Activated CD4-positive, alpha-beta T cell treated with anti-CD3 and anti-CD28 coated beads, Interleukin-2, amount 10 ng/mL, durations not matched to agents 7 days and 5 days (primary cell): ENCODE results near the gene DNMT3A. TPM values are rescaled to one million over a fixed set of nuclear protein-coding genes. Genes with fewer than 3 reads are reported as not detected.

Source experiments
- CTCF ChIA-PET: fragments of 350-600 bp; sonication (Branson Sonifier 250); formaldehyde crosslinking; loops from one replicate; lab custom pipeline; 2021; ENCODE audit warnings: antibody characterized with exemption; lab: Charles Lee
- POLR2A ChIA-PET: fragments of 350-600 bp; sonication (Branson Sonifier 250); formaldehyde crosslinking; loops from one replicate; lab custom pipeline; 2021; ENCODE audit warnings: antibody characterized with exemption; lab: Charles Lee
- DNase-seq: peaks from one replicate; pipeline ENCODE4 v3.0.0-alpha.2; 2020
- H3K27ac Mint-ChIP-seq: one replicate; pipeline ENCODE4 v1.8.0; 2021; ENCODE audit warnings: mild to moderate bottlenecking, moderate library complexity, mixed read lengths
- H3K27me3 Mint-ChIP-seq: one replicate; pipeline ENCODE4 v1.8.0; 2021; ENCODE audit warnings: mixed read lengths
- H3K36me3 Mint-ChIP-seq: one replicate; pipeline ENCODE4 v1.8.0; 2021; ENCODE audit warnings: low read depth, mixed read lengths
- H3K4me1 Mint-ChIP-seq: one replicate; pipeline ENCODE4 v1.8.0; 2021; ENCODE audit warnings: mixed read lengths
- H3K4me3 Mint-ChIP-seq: one replicate; pipeline ENCODE4 v1.8.0; 2021; ENCODE audit warnings: mild to moderate bottlenecking, moderate library complexity, mixed read lengths
- H3K9me3 Mint-ChIP-seq: one replicate; pipeline ENCODE4 v1.8.0; 2021; ENCODE audit warnings: mixed read lengths
- total RNA-seq, 2 experiments: library from RNA; stranded (reverse); gene quantifications; one replicate each; pipeline ENCODE4 v1.2.3, GENCODE V29; 2021

DNMT3A gene
- 10 to 100 TPM; 55.9 to 62.3 TPM for total RNA-seq

DNA sequence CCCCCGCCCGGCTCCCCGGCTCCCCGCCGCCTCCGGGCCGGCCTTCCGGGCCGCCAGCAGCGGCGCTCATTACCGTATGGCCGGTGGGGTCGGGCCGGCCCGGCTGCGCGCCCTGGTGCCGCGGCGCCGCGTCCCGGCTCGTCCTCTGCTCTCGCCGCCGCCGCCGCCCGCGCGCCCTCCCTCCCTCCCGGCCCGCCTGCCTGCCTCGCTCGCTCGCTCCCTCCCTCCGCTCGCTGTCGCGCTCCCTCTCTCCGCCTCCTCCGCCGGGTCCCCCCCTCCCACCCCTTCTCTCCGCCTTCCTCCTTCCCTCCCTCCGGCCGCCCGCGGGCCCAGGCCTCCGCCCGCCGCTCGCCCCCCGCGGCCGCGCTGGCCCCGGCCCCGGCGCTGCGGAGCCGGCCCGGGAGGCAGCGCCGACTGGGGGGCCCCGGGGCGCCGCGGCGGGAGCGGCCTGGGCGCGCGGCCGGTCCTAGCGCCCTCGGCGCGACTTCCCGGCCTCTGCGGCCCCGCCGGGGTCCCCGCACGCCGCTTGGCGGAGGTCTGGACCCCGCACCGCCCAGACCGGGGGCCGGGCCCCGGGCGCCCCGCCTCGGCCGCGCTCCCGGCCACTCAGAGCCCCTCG lies at the start of gene DNMT3A:
Gene DNMT3A (minus strand): TSS at position 173 of the 619 bp plus-strand sequence. CDS start 27,941 bp downstream, outside the sequence.
- peak within 1 kb of the TSS; percentile 79 for H3K4me3 Mint-ChIP-seq
- peak within 1 kb of the TSS; percentile 87 for H3K27ac Mint-ChIP-seq
- CTCF ChIA-PET, result interaction anchor here (0.9 to 2.4 kb wide), 8 partner anchors 10 to 40 kb away, joined by 3 to 13 read pairs (median 6); no protein-coding TSS in a partner anchor

DNA sequence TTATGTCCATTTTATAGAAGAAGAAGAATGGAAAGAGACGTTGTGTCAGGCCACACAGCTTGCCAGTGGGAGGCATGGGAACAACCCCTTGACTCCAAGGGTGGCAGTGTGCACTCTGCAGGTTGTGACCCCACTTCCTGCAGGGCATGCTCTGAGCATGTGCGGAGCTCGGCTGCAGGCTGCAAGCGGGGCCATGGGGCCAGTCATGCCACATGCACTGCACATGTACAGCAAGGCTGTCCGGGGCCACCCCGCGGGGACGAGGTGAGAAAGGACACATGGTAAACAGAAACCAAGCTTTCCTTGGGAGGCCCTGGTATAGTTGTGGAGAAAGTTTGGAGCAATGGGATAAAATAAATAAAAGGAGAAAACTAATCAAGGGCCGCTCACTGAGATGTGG lies 47.4 kb upstream of the DNMT3A start:
- H3K4me1 Mint-ChIP-seq, result peaks cover 43% of the 10 kb centered on the region
- ChIA-PET CTCF (interaction anchor here (1.2 to 4.1 kb wide), 4 partner anchors 12 to 28 kb away, joined by 3 to 32 read pairs (median 4); no protein-coding TSS in a partner anchor), POLR2A (no interaction called here)
- H3K36me3 Mint-ChIP-seq, result peaks cover 30% of the 10 kb centered on the region
- no peak overlapping the region for H3K4me3 Mint-ChIP-seq
- no peaks in the 10 kb centered on the region for H3K27me3 Mint-ChIP-seq
- peak overlapping the region; percentile 92 for H3K27ac Mint-ChIP-seq
- H3K9me3 Mint-ChIP-seq, result peaks cover 4% of the 10 kb centered on the region
- no peak for DNase-seq

More for the DNA sequence above, at the start of gene DNMT3A:
- Mint-ChIP-seq H3K36me3 (no peaks in the 10 kb centered on the region), H3K9me3 (no peaks in the 10 kb centered on the region), H3K27me3 (no peaks in the 10 kb centered on the region), H3K4me1 (peaks cover 36% of the 10 kb centered on the region)
- peak; percentile 64 for DNase-seq
- POLR2A ChIA-PET, result interaction anchor here (0.7 kb wide), 1 partner anchor 47 kb away, joined by 4 read pairs; no protein-coding TSS in a partner anchor

DNA sequence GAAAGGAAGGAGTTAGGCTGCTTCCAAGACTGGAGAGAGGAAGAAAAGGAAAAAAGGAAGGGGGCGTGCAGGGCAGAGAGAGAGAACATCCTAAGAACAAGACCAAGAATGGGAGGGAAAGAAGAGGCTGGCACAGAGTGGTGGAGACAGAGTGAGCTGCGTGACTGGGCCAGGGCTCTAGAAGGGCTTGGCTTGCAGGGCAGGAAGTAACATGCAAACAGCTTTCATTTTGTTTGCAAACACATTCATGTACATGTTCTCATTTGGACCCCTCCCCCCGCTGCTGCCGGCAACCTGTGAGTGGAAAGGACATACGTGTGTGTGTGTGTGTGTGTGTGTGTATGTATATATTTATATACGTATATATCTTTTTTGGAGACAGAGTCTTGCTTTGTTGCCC lies 46.8 kb upstream of the DNMT3A start:
- Mint-ChIP-seq H3K27ac (peak overlapping the region; percentile 92), H3K4me3 (peak overlapping the region; percentile 55), H3K9me3 (peaks cover 4% of the 10 kb centered on the region), H3K4me1 (peaks cover 43% of the 10 kb centered on the region), H3K27me3 (no peaks in the 10 kb centered on the region), H3K36me3 (peaks cover 30% of the 10 kb centered on the region)
- peak; percentile 76 for DNase-seq
- ChIA-PET CTCF (interaction anchor here (0.5 to 4.1 kb wide), 5 partner anchors 12 to 168 kb away, joined by 3 to 32 read pairs (median 3); no protein-coding TSS in a partner anchor), POLR2A (no interaction called here)

DNA sequence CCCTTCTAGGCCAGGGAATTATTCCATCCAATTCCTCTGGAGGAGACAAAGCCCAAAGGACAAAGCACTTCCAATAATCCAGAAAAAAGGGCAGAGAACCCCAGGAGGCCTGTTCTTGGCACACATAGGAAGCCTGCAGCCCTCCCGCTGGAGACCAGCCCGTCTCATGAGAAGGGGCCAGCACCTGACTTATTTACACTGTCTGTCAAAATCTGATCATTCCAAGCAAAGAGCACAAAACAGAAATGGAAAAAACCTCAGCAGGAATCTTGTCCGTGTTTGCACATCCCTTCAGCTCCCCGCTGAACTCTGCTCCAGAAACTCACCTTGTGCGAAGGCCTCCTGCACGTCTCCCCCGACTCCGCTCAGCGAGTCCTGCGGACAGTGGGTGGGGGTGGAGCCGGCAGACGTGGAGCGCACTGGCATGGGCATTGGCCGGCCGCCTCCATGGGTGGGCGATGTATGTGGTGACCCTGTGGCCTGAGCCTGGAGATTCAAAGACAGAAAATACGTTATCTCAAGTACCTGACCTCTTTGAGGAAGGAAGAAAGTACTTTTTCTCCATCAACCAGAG lies 46.2 kb upstream of the DNMT3A start:
- no peak for DNase-seq
- POLR2A ChIA-PET, result no interaction called here
- no peaks in the 10 kb centered on the region for H3K27me3 Mint-ChIP-seq
- peaks cover 43% of the 10 kb centered on the region for H3K4me1 Mint-ChIP-seq
- H3K4me3 Mint-ChIP-seq, result peak overlapping the region; percentile 55
- peaks cover 30% of the 10 kb centered on the region for H3K36me3 Mint-ChIP-seq
- peaks cover 4% of the 10 kb centered on the region for H3K9me3 Mint-ChIP-seq
- H3K27ac Mint-ChIP-seq, result peak overlapping the region; percentile 92
- CTCF ChIA-PET, result interaction anchor here (0.5 to 4.1 kb wide), 5 partner anchors 11 to 169 kb away, joined by 3 to 32 read pairs (median 3); no protein-coding TSS in a partner anchor

DNA sequence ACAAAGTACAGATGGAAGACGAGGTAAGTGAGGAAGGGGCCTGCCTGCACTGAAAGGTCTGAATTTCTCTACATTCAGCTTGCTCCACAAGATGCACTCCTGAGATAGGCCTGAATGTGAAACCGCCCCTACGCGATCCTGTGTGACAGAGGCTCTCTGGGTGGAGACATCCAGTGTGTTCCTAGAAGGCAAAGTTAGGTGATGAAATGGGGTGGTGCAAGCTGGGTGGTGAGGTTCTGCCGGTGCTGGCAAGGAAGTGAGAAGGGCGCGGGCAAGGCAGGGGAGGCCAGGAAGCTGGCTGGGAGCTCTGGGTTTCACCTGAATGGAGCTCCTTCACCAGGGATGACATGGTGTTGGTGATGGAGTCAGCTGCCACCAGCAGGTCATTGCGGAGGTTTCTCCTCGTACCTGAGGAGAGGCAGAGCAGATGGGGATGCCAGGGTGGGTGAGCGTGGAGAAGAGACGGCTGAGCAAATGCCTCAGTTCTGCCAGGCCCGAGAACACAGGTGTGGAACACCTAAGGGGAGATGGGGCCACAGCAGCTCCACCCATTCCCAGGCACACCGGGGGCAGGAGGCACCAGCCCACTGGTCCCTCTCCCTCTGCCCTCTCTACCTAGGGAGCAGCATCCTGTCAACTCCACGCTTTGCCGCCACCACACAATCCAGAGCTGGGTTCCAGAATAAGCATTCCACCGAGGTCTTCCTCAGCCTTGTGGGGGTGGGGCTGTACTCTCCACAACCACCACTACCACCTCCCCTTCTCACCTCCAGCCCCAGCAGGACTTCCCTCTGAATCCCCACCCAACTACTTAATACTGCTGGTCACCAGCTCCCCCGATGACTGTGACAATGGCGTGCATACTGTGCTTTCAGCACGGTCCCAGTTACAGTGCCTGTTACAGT lies 45.5 kb upstream of the DNMT3A start:
- POLR2A ChIA-PET, result no interaction called here
- DNase-seq, result no peak
- H3K27me3 Mint-ChIP-seq, result no peaks in the 10 kb centered on the region

DNA sequence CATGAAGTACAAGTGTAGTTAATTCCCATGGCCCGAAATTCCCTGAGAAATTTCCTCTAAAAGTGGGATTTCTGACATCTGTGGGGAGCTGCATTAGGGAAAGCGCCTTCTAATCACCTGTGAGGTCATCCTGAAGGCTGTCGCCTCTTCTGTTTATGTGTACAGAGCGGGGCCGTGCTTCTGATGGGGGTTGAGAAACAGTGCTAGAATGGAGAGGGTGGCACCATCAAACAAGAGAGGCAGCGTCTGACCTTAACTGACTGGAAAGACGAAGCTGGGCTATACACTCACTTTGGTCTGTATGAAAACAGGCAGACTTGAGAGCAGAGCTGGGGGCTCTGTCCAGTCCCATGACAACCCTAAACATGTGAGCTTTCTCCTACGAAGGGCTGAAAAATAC lies 44.2 kb upstream of the DNMT3A start:
- ChIA-PET CTCF (interaction anchor here (1.2 to 4.1 kb wide), 3 partner anchors 9 to 133 kb away, joined by 3 to 32 read pairs (median 14); no protein-coding TSS in a partner anchor), POLR2A (no interaction called here)
- no peak for DNase-seq
- Mint-ChIP-seq H3K27ac (no peak overlapping the region), H3K4me3 (no peak overlapping the region), H3K4me1 (peaks cover 36% of the 10 kb centered on the region), H3K36me3 (peaks cover 22% of the 10 kb centered on the region), H3K27me3 (no peaks in the 10 kb centered on the region), H3K9me3 (no peaks in the 10 kb centered on the region)

More for the DNA sequence above, 45.5 kb upstream of the DNMT3A start:
- Mint-ChIP-seq H3K4me1 (peaks cover 43% of the 10 kb centered on the region), H3K9me3 (peaks cover 4% of the 10 kb centered on the region), H3K27ac (peak overlapping the region; percentile 61), H3K36me3 (peaks cover 27% of the 10 kb centered on the region), H3K4me3 (no peak overlapping the region)
- CTCF ChIA-PET, result interaction anchor here (0.8 to 4.1 kb wide), 3 partner anchors 10 to 25 kb away, joined by 3 to 32 read pairs (median 14); no protein-coding TSS in a partner anchor

DNA sequence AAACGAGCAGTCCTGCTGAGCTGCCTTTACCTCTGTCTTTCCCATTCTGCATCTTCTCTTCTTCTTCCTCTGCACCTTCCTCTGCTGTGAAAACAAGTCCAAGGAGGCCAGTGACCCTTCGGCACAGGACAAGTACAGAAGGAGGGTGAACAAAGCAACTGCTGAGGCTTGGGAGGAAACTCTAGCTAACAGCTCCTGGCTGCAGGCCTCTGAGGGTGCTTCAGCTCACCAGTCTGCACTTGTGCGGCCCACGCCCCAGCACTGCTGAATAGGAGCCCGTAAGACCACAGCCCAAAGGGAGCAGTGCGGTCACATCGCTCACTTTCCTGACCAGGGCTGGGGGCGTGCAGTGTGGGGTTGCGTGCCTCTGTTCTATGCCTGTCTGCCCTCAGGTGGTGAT lies 42.1 kb upstream of the DNMT3A start:
- POLR2A ChIA-PET, result no interaction called here
- Mint-ChIP-seq H3K4me1 (peaks cover 38% of the 10 kb centered on the region), H3K4me3 (no peak overlapping the region), H3K27ac (no peak overlapping the region), H3K27me3 (no peaks in the 10 kb centered on the region), H3K9me3 (no peaks in the 10 kb centered on the region), H3K36me3 (peaks cover 15% of the 10 kb centered on the region)
- no peak for DNase-seq
- CTCF ChIA-PET, result interaction anchor here (1.0 to 1.7 kb wide), 4 partner anchors 8 to 453 kb away, joined by 3 to 5 read pairs (median 4); no protein-coding TSS in a partner anchor

DNA sequence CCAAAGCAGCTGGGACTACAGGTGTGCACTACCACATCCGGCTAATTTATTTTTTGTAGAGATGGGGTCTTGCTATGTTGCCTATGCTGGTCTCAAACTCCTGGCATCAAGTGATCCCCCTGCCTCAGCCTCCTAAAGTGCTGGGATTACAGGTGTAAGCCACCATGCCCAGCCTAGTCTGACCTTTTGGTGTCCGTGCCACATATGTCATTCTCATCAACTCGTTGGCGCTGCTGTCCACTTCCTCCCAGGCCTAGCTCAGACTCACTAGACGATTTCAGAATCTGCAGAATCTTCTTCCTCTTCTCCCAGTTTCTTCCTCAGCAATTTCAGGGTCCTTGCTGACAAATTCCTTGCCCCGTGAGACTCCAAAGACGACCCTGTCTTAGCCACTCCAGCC lies 39.8 kb upstream of the DNMT3A start:
- no peak for DNase-seq
- Mint-ChIP-seq H3K27me3 (no peaks in the 10 kb centered on the region), H3K4me3 (no peak overlapping the region), H3K27ac (no peak overlapping the region), H3K4me1 (peaks cover 33% of the 10 kb centered on the region), H3K36me3 (no peaks in the 10 kb centered on the region), H3K9me3 (no peaks in the 10 kb centered on the region)
- CTCF ChIA-PET, result interaction anchor here (5.3 kb wide), 1 partner anchor 19 kb away, joined by 23 read pairs; no protein-coding TSS in a partner anchor
- POLR2A ChIA-PET, result no interaction called here

DNA sequence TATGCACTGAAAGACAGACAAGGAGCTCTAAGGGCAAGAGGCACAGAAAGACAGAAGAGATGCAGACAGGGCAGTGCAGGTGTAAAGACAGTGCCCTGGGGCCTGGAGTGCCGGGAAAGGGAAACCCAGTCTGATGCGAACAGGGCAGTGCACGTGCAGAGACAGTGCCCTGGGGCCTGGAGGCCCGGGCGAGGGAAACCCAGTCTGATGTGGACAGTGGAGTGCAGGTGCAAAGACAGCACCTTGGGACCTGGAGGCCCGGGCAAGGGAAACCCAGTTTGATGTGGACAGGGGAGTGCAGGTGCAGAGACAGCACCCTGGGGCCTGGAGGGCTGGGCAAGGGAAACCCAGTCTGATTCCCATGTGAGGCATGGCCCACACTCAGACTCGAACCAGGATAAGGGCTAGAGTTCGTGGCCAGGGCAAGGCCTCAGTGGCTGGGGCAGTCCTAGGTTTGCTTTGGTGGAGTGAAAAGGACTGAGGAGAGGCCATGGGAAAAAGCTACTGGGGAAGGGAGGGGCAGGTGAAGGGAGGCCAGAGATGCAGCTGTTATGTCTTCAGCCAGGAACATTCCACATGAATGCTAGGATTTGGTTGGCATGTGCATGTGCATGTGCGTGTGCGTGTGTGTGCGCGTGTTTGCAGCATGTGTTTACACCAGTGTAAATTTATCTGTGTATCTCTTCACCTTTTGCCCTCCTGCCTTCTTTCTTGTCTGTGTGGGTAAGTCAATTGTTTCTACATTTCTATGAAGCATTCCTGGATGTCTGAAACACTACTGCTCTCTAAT lies 39.1 kb upstream of the DNMT3A start:
- Mint-ChIP-seq H3K4me3 (no peak overlapping the region), H3K27me3 (no peaks in the 10 kb centered on the region), H3K27ac (peak overlapping the region; percentile 33), H3K4me1 (peaks cover 38% of the 10 kb centered on the region), H3K9me3 (no peaks in the 10 kb centered on the region), H3K36me3 (no peaks in the 10 kb centered on the region)
- ChIA-PET CTCF (interaction anchor here (1.1 to 5.3 kb wide), 2 partner anchors 19 to 178 kb away, joined by 3 to 23 read pairs; no protein-coding TSS in a partner anchor), POLR2A (no interaction called here)
- DNase-seq, result no peak

DNA sequence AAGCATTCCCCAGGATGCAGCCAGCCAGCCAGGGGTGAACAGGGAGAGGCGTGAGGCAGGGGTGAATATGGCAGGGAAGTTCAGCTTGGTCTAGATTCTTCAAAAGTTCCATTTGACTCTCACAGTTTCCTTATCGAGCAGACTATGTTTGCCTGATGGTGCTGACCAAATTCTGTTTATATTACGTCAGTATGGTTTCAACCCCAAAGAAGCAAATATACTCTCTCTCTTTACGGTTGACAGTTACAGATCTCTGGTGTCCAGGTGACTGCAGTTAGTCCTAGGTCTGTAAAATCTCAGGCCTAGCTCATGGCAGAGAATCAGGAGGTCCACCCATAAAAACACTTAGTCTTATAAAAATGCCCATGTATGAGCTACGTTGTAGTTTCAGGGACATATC lies 38.3 kb upstream of the DNMT3A start:
- DNase-seq, result no peak

DNA sequence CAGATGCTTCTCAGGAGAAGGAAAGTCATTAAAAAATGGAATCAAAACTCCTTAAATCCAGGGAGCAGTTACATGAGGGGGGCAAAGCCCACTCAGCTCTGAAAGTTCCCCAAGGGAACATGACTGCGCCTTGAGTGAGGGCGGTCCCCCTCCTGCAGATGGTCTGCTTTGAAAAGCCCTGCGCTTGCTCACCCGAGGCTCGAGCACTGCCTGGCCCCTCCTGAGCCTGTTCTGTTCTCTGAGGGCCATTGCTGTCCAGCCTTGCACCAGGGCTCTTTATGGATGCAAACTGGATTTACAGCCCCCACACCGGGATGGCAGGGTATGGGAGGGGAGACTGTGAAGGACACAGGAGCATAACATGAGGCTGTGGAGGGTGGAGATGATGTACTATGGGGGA lies 37.8 kb upstream of the DNMT3A start:
- CTCF ChIA-PET, result interaction anchor here (1.1 to 5.3 kb wide), 2 partner anchors 17 to 179 kb away, joined by 3 to 23 read pairs; no protein-coding TSS in a partner anchor
- no peaks in the 10 kb centered on the region for H3K27me3 Mint-ChIP-seq
- POLR2A ChIA-PET, result no interaction called here
- peaks cover 40% of the 10 kb centered on the region for H3K4me1 Mint-ChIP-seq
- H3K9me3 Mint-ChIP-seq, result no peaks in the 10 kb centered on the region
- no peak for DNase-seq
- no peak overlapping the region for H3K4me3 Mint-ChIP-seq
- H3K36me3 Mint-ChIP-seq, result no peaks in the 10 kb centered on the region
- peak overlapping the region; percentile 10 for H3K27ac Mint-ChIP-seq

More for the DNA sequence above, 38.3 kb upstream of the DNMT3A start:
- POLR2A ChIA-PET, result no interaction called here
- CTCF ChIA-PET, result interaction anchor here (1.1 to 5.3 kb wide), 2 partner anchors 18 to 178 kb away, joined by 3 to 23 read pairs; no protein-coding TSS in a partner anchor
- no peaks in the 10 kb centered on the region for H3K36me3 Mint-ChIP-seq
- no peaks in the 10 kb centered on the region for H3K27me3 Mint-ChIP-seq
- H3K9me3 Mint-ChIP-seq, result no peaks in the 10 kb centered on the region
- H3K4me1 Mint-ChIP-seq, result peaks cover 40% of the 10 kb centered on the region
- H3K4me3 Mint-ChIP-seq, result no peak overlapping the region
- H3K27ac Mint-ChIP-seq, result no peak overlapping the region
